Ovary (tissue), 3 donors: ENCODE results near the gene BPHL.

Experiments used
- CTCF ChIP-seq, 3 donors: fragments of 450-650 bp in 2 of 3; fragments of 200-600 bp in 1 of 3; IDR thresholded peaks; one replicate each; pipeline versions ENCODE4 v1.5.1 to v1.8.0; 2016 to 2022; ENCODE audit warnings: antibody characterized with exemption in 3 of 3, mild to moderate bottlenecking in 1 of 3
- EP300 ChIP-seq: sonication (generic); formaldehyde crosslinking; IDR thresholded peaks from one replicate; pipeline ENCODE4 v1.6.1; 2017; ENCODE audit warnings: antibody characterized with exemption
- donor health status: DM: no; HTN: no; CAD: no.

- no peak for TF ChIP-seq EP300
- TF ChIP-seq CTCF (IDR thresholded peaks at IDR 0.05) = no peak
Observed at GRCh38 chr6:3163248-3163594, 44.7 kb downstream of the BPHL start.
